Epithelial cell of proximal tubule (primary cell): ENCODE data around the gene RCSD1. TPM values are rescaled to one million over a fixed set of nuclear protein-coding genes. Genes with fewer than 3 reads are reported as not detected.

Experiments used
- DNase-seq: peaks from one replicate; pipeline ENCODE4 v3.0.0-alpha.2; 2011; ENCODE audit warnings: low read depth
- H3K4me3 ChIP-seq: 2 replicates; pipeline ENCODE4 v1.5.1; 2011; ENCODE audit warnings: low read depth, mild to moderate bottlenecking, low read length
- CTCF ChIP-seq: conservative IDR thresholded peaks from 2 replicates; pipeline ENCODE4 v1.5.1; 2012; ENCODE audit warnings: low read depth, mild to moderate bottlenecking, low read length
- total RNA-seq: library from RNA; depleted of rRNA; stranded (reverse); fragments of >200 nt; gene quantifications from 2 replicates; pipeline ENCODE4 v1.2.3, GENCODE V29; 2015

RCSD1 gene
- total RNA-seq, 1 donor from 2014 or later = not detected

- DNase-seq = no peak
- no peak overlapping the region for H3K4me3 ChIP-seq
- TF ChIP-seq CTCF = no peak
These were observed 4.8 kb upstream of the RCSD1 start for GRCh38 chr1:167625040-167625823.

- DNase-seq = no peak
- TF ChIP-seq CTCF = no peak
- H3K4me3 ChIP-seq = no peak overlapping the region
These were observed 2.5 kb upstream of the RCSD1 start for GRCh38 chr1:167627615-167627864.

DNA sequence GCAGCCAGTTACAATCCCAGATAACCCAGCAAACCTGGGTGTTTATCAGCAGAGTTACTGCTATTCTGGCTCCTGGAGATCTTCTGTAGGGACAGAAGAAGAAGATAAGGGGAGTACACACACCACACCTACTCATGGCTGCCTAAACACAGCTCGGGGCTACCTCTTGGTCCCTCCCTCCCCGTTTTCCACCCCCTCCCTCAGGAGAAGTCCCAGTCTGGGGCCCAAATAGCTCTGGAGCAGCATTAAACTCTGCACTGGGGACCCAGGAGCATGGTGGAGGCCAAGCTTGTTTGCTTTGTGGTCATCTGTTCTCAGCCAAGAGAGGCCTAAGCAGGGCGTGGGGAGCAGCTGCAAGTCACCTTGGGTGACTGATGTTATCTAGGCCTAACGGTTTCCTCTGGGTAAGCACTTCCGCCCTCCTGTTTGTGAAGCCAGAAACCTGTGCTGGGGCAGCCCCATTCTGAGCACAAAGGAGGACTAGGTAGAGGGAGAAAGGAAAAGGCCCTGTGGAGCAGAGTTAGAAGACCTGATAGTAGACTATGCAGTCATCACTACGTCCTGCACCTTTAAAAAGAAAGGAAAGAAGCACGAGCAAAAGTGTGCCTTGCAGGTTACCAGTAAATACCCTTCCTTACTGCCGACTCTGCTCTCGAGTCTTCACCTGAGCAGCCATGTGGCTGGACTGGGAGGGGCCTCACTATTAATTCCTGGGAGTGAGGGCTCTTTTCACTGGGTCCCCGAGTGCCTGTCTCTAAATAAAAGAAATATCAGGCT, 2.0 kb upstream of the RCSD1 start:
- no peak for TF ChIP-seq CTCF
- no peak for DNase-seq
- H3K4me3 ChIP-seq = no peak overlapping the region

DNA sequence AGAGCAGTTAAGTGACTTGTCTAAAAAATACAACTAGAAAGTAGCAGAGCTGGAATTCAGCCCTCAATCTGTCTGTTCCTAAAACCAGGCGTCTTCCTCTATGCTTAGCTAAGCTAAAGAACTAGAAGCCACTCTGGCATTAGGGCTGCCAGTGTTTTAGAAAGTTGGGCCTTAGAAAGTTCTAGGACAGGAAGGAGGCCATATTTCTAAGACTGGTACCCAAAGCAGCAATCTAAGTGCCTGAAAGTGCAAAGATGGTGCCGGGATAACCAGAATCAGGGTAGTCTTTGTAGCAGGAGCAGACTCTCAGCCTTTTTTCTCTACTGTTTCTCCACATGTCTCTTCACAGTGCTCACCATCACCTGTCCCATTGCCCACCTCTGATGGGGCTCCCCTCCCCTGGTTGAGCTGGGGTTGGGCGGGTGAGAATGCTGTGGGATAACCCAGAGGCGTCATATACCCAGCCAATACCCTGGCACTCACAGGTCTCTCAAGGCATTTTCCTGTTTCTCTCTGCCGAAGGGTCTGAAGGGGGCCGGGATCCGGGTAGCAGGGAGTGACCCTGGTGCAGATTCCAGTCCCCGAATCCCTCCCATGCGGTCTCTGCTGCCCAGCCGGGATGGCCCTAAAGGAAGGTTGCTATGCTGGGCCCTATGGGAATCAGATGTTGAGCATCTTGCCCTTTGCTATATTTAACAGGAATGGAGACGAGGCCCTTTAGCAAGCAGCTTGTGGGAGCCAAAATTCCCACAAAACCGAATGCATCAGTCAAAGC, 1.1 kb upstream of the RCSD1 start:
- no peak overlapping the region for H3K4me3 ChIP-seq
- no peak for DNase-seq
- no peak for TF ChIP-seq CTCF

DNA sequence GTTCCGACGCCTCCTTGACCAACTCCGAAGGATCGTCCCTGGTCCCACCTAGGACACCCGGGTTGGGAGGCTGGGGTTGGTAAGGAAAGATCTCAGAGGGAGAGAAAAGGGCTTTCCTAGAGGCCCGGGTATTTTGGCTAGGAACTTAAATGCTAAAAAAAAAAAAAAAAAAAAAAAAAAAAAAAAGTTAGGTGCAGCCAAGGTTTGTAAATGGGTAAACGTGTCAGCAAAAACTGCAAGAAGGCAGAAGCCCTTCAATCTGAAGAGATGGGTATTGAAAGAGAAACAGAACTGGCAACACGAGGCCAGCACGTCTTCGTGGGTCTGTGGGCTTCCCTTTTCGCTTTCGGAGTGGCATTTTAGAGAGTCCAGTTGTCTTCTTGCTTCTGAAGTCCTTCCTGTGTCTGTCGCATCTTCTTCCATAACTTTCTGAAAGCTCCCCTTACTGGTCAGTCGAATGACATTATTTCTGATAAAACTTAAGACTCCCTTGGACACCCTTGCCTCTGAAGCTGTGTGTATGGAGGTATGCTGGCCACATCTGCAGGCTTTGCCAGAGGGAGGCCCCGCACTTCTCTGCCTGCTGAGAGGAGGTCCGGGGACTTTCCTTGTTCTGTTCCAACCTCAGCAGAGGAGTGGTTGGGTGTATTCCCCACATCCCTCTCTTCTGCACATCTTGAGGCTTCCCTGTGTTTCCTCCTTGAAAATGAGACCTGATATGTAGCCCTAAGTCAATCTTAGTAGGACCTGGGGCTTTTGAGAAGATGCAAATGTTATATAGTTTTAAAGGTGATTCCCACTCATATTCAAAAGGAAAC, 745 bp downstream of the RCSD1 start:
- TF ChIP-seq CTCF = no peak
- no peak for DNase-seq
- peak overlapping the region; percentile 49 for H3K4me3 ChIP-seq

- no peak overlapping the region for H3K4me3 ChIP-seq
- no peak for DNase-seq
- TF ChIP-seq CTCF = no peak
These were observed 1.4 kb downstream of the RCSD1 start for GRCh38 chr1:167631386-167631935.
